GM18951 (cell line): ENCODE data around the gene POU3F1.

ENCODE experiments used
- POLR2A ChIP-seq: IDR thresholded peaks from 4 replicates; pipeline ENCODE4 v1.6.1; 2011; ENCODE audit warnings: mild to moderate bottlenecking; ENCODE audit not compliant: insufficient read length, insufficient read depth; ENCODE audit errors: extremely low read depth
- in situ Hi-C: fragments of 300-500 bp; cut with MboI; formaldehyde crosslinking; loops from one replicate; pipeline ENCODE4 v1.12.0; 2022; ENCODE audit warnings: low sequenced_read_pairs, mixed read lengths, inconsistent platforms; ENCODE audit not compliant: unreplicated experiment

POU3F1 gene

GRCh38 chr1:38046884-38047602 lies 450 bp upstream of the POU3F1 start:
- in situ Hi-C loops = loop anchor here (25.0 kb wide), 1 partner anchor 540 kb away; no protein-coding TSS in a partner anchor
- no peak for TF ChIP-seq POLR2A

GRCh38 chr1:38045401-38046332 lies 926 bp downstream of the POU3F1 start:
- in situ Hi-C loops = loop anchor here (25.0 kb wide), 1 partner anchor 542 kb away; no protein-coding TSS in a partner anchor
- no peak for TF ChIP-seq POLR2A

- TF ChIP-seq POLR2A = no peak
- in situ Hi-C loops = loop anchor here (25.0 kb wide), 1 partner anchor 543 kb away; no protein-coding TSS in a partner anchor
Measured at GRCh38 chr1:38044221-38045215, 2.1 kb downstream of the POU3F1 start.

- in situ Hi-C loops = loop anchor here (25.0 kb wide), 1 partner anchor 544 kb away; no protein-coding TSS in a partner anchor
- no peak for TF ChIP-seq POLR2A
Measured at GRCh38 chr1:38043036-38043747, 3.4 kb downstream of the POU3F1 start.

- TF ChIP-seq POLR2A = no peak
- in situ Hi-C loops = loop anchor here (25.0 kb wide), 1 partner anchor 545 kb away; no protein-coding TSS in a partner anchor
Measured at GRCh38 chr1:38041936-38042834, 4.4 kb downstream of the POU3F1 start.

- in situ Hi-C loops = loop anchor here (25.0 kb wide), 1 partner anchor 548 kb away; no protein-coding TSS in a partner anchor
- no peak for TF ChIP-seq POLR2A
Measured at GRCh38 chr1:38039331-38040088, 7.1 kb downstream of the POU3F1 start.

GRCh38 chr1:38038861-38039260 lies 7.7 kb downstream of the POU3F1 start:
- in situ Hi-C loops = loop anchor here (25.0 kb wide), 1 partner anchor 548 kb away; no protein-coding TSS in a partner anchor

GRCh38 chr1:38037221-38037939 lies 9.2 kb downstream of the POU3F1 start:
- TF ChIP-seq POLR2A = no peak
- in situ Hi-C loops = loop anchor here (25.0 kb wide), 1 partner anchor 550 kb away; no protein-coding TSS in a partner anchor

More at GRCh38 chr1:38038861-38039260, 7.7 kb downstream of the POU3F1 start:
- no peak for TF ChIP-seq POLR2A

- no peak for TF ChIP-seq POLR2A
- in situ Hi-C loops = loop anchor here (25.0 kb wide), 1 partner anchor 552 kb away; no protein-coding TSS in a partner anchor
Measured at GRCh38 chr1:38034871-38035270, 11.7 kb downstream of the POU3F1 start.

- in situ Hi-C loops = loop anchor here (25.0 kb wide), 1 partner anchor 554 kb away; no protein-coding TSS in a partner anchor
Measured at GRCh38 chr1:38032992-38033391, 13.6 kb downstream of the POU3F1 start.
